GM23338 (cell line): ENCODE measurements around the gene SELENOO. TPM values are rescaled to one million over a fixed set of nuclear protein-coding genes. Genes with fewer than 3 reads are reported as not detected.

ENCODE experiments used
- CREB1 ChIP-seq: fragments of 250-450 bp; sonication (Bioruptor Pico); IDR thresholded peaks from 2 replicates; pipeline ENCODE4 v1.5.0; 2020; ENCODE audit warnings: low read depth, mild to moderate bottlenecking, moderate library complexity
- EZH2 ChIP-seq: fragments of 200-600 bp; sonication (generic); IDR thresholded peaks from one replicate; pipeline ENCODE4 v1.8.0; 2017; ENCODE audit warnings: antibody characterized with exemption, mild to moderate bottlenecking, low read depth; ENCODE audit not compliant: unreplicated experiment
- JUNB ChIP-seq: IDR thresholded peaks from one replicate; pipeline ENCODE4 v1.6.1; 2016; ENCODE audit warnings: antibody characterized with exemption; ENCODE audit not compliant: unreplicated experiment
- POLR2AphosphoS5 ChIP-seq: IDR thresholded peaks from 2 replicates; pipeline ENCODE4 v1.6.1; 2016; ENCODE audit warnings: antibody characterized with exemption, low read depth
- REST ChIP-seq: IDR thresholded peaks from one replicate; pipeline ENCODE4 v1.6.1; 2018; ENCODE audit warnings: antibody characterized with exemption; ENCODE audit not compliant: unreplicated experiment
- ZNF331 ChIP-seq: fragments of 250-450 bp; sonication (Bioruptor Pico); IDR thresholded peaks from 2 replicates; pipeline ENCODE4 v1.5.0; 2020; ENCODE audit warnings: low read depth, mild to moderate bottlenecking, moderate library complexity
- ZNF462 ChIP-seq: fragments of 250-450 bp; sonication (Bioruptor Pico); IDR thresholded peaks from 2 replicates; pipeline ENCODE4 v1.5.0; 2020; ENCODE audit warnings: mild to moderate bottlenecking, moderate library complexity
- polyA plus RNA-seq: library from polyadenylated mRNA; unstranded; fragments of >200 nt; fragmentation: Nextera tagmentation; extraction: Ambion mirVana; gene quantifications from 2 replicates; pipeline ENCODE4 v1.2.1, GENCODE V29; 2016
- total RNA-seq: library from RNA; depleted of rRNA; stranded (reverse); fragments of >200 nt; shearing (Covaris generic); gene quantifications from 2 replicates; pipeline ENCODE4 v1.2.3, GENCODE V29; 2014

Gene SELENOO
- total and polyA plus RNA-seq, 2 experiments from 2014 or later: 6.8 to 21.3 TPM

- TF ChIP-seq ZNF462 (CRISPR knock-in tag): no peak
- TF ChIP-seq POLR2AphosphoS5: no peak
- no peak for TF ChIP-seq CREB1 (CRISPR knock-in tag)
- no peak for TF ChIP-seq REST
- TF ChIP-seq ZNF331 (CRISPR knock-in tag): no peak
- no peak for TF ChIP-seq JUNB
- TF ChIP-seq EZH2: no peak
These were observed 12.5 kb downstream of the SELENOO start (continued) for GRCh38 chr22:50213263-50213662.
